ENCODE measurements around the gene RHEBL1. TPM values are rescaled to one million over a fixed set of nuclear protein-coding genes. Genes with fewer than 3 reads are reported as not detected.

The RHEBL1 gene
- total RNA-seq, 2 experiments from 2014 or later: 10.8 to 12.9 TPM

DNA sequence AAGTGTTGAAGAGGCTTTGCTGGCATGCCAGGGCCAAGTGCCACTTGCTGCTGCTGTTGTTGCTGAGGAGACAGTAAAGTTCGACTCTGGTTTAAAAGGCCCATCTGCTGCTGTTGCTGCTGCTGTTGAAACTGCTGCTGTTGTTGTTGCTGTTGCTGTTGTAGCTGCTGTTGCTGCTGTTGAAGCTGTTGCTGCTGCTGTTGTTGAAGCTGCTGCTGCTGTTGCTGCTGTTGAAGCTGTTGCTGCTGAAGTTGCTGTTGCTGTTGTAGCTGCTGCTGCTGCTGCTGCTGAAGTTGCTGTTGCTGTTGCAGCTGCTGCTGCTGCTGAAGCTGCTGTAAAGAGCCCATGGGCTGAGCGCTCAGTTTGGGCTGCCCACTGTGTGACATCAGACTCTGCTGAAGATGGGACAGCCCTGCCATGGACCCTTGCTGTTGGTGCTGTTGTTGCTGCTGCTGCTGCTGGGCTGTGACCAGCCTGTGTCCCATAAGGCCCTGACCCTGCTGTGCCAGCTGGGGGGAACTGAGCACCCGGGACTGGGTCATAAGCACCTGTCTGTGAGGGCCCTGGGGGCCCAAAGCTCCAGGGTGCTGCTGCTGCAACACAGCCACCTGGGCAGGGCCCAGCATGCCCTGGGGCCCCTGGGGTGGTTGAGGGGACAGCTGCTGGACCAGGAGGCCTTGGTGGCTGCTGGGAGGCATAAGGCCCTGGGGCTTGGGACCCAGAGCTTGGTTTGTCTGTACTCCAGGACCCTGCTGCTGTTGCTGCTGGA lies 36.9 kb downstream of the RHEBL1 start:
- POLR2A ChIA-PET: interaction anchor here (0.6 kb wide), 1 partner anchor 22 kb away, joined by 3 read pairs; no protein-coding TSS in a partner anchor

DNA sequence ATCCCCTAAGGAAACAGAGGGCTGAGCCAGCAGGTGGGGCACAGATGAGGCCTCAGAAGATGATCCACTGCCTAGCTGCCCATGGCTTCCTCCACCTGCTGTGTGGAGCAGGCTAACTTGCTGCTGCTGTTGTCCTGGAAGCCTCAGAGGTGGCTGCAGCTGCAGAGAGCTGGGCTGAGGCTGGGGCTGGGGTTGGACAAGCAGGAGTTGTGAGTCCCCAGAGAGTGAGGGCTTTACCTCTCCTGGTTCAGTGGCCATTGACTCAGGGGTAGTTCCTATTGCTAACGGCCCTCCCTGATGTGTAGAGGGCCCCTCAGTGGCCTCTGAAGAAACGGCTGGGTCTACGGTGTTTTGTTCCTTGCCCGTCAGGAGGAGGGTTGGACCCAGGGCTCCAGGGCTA lies 37.5 kb downstream of the RHEBL1 start:
- ChIA-PET CTCF (no interaction called here), POLR2A (no interaction called here)

More for the DNA sequence above, 36.9 kb downstream of the RHEBL1 start:
- CTCF ChIA-PET: interaction anchor here (0.6 to 1.1 kb wide), 2 partner anchors 10 to 11 kb away, joined by 4 read pairs; no protein-coding TSS in a partner anchor

DNA sequence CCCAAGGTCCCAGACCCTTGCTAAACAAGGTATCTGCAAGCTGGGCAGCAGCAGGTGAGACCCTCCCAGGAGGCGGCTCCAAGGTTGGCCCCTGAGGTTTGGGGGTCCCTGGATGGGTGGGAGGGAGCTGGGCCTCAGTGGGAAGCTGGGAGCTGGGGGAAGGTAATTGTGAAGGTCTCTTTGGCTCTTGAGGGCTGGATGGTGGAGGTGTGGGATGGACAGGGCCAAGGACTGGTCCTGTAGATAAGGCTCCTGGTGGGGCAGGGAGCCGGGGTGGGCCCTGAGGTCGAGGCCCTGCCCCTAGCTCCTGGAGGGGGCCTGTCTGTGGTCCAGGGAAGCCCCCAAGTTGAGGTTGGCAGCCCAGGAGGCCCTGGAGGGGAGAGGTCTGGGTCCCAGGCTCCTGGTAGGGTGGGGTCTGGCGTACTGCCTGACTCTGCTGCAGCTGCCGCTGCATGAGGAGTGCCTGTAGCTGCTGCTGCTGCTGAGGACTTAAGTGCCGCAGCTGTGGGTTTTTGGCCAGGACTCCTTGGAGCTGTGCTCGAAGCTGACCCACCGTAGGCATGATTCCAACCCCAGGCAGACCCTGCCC lies 38.1 kb downstream of the RHEBL1 start:
- ChIA-PET POLR2A (no interaction called here), CTCF (interaction anchor here (0.9 kb wide), 1 partner anchor 12 kb away, joined by 4 read pairs; no protein-coding TSS in a partner anchor)

DNA sequence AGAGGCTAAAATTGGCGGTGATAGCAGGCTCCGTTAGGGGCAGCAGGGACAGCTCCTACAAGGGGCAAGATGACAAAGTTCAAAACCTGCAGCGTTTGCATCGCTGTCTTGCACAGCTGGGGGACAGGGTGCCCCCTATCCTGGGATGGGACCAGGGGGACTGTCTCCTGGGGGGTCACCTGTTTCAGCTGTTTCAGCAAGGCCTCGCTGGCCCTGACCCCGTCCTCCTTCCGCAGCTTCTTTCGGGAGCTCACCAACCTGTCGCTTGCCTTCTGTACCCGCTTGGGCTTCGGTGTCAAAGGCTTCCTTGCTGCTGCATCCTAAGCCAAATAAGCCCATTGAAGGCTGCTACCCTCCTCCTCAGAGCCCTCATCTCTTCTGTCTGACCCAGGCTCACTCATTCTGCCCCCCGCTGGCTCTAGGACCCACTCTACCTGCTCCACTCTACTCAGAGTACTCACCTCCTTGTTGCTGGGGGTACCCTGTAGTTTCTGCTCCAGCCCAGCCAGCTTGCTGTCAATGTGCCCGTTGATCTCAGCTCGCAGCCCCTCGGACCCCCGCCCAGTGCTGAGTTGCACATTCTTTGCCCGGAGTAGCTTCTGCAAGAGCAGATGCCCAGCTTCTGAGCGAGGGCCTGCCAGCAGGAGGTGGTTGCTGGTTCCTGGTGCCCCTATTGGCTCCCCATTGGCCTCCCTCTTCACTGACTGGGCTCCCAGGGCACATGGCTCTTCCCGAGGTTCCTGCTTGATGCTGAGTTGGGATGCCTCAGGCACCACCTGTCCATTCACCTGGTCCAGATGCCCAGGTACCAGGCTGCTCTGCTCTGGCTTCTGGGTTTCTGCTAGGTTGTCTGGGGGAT lies 38.8 kb downstream of the RHEBL1 start:
- CTCF ChIA-PET: interaction anchor here (0.6 to 1.5 kb wide), 3 partner anchors 11 to 218 kb away, joined by 3 to 5 read pairs (median 4); no protein-coding TSS in a partner anchor
- POLR2A ChIA-PET: interaction anchor here (0.6 kb wide), 1 partner anchor 14 kb away, joined by 3 read pairs; no protein-coding TSS in a partner anchor

DNA sequence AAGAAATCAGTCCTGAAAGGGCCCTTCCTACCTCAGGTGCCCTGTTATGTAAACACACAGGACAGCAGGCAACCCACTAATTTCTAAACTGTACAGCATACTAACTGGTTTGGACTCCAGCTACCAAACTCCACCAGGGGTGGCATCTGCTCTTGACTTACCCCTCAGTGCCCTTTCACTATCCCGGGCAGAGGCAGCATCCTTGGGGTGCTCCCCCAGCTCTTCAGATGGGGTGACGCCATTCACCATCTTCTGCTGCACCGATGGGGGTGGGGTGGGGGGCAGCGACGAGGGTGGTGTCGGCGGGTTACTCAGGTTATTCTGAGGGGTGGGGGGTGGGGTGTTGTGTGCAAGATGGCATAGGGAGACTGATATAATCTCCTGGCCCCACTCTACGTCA lies 39.7 kb downstream of the RHEBL1 start:
- POLR2A ChIA-PET: interaction anchor here (0.6 to 0.7 kb wide), 2 partner anchors 8 to 654 kb away, joined by 3 read pairs; no protein-coding TSS in a partner anchor
- CTCF ChIA-PET: interaction anchor here (0.7 to 1.5 kb wide), 3 partner anchors 13 to 58 kb away, joined by 4 to 5 read pairs (median 4); no protein-coding TSS in a partner anchor

DNA sequence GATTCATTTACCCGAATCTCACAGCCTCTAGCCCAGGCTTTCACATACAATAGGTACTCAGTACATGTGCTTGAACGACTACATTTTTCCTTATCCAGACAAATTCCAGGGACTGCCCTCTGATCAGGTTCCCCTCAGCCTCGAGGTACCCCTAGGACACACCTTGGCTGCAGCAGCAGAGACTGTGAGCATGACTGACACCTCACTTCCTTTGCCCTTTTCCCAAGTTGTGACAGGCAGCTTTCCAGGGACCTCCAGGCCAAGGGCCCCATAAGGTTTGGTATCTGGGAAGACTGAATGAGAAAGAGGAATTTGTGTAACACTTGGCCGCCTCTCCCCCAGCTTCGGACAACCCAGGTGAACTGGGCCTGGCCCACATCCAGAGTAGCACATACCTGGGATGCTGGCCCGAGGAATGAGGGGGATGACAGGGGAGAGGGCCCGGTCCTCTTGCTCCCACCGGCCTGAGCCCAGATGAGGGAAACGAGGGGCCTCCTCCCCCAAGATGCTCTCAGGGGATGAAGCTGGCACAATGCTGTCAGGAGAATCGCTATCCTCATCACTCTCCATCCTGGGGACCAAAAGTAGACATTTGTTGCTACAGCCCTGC lies 41.0 kb downstream of the RHEBL1 start:
- POLR2A ChIA-PET: no interaction called here
- CTCF ChIA-PET: interaction anchor here (1.5 to 2.7 kb wide), 2 partner anchors 15 to 59 kb away, joined by 5 to 8 read pairs; no protein-coding TSS in a partner anchor

DNA sequence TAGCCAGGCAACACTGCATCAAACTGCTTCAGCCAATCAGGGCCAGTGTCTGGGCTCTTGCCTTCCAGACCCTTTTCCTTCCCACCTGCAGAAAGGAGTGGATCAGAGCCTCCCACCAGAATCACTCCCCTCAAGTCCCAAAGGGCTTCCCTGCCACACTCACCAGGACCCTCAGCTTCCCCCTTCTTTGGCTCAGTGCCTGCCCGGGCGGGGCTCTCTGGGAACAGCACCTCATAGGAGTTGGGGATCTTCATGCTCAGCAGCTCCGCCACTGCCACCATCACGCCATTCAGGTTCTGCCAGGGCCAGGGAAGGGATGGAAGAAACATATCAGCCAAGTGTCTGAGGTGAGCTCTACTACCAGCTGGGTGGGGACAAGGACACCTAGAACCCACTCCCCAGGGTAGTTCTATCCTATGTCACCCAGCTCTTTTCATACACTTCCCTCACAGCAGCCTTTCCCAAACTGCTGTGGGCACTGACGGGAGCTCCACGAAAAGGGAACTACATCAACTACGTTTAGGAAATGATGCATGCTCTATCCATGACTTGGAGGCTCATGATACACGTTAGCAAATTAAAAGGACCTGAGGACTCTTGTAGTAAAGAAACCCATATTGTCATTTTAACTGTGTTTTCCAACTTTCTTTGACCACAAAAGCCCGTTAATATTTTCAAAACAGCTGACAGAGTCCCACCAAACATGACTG lies 41.8 kb downstream of the RHEBL1 start:
- POLR2A ChIA-PET: no interaction called here
- CTCF ChIA-PET: interaction anchor here (2.7 kb wide), 1 partner anchor 16 kb away, joined by 8 read pairs; no protein-coding TSS in a partner anchor

DNA sequence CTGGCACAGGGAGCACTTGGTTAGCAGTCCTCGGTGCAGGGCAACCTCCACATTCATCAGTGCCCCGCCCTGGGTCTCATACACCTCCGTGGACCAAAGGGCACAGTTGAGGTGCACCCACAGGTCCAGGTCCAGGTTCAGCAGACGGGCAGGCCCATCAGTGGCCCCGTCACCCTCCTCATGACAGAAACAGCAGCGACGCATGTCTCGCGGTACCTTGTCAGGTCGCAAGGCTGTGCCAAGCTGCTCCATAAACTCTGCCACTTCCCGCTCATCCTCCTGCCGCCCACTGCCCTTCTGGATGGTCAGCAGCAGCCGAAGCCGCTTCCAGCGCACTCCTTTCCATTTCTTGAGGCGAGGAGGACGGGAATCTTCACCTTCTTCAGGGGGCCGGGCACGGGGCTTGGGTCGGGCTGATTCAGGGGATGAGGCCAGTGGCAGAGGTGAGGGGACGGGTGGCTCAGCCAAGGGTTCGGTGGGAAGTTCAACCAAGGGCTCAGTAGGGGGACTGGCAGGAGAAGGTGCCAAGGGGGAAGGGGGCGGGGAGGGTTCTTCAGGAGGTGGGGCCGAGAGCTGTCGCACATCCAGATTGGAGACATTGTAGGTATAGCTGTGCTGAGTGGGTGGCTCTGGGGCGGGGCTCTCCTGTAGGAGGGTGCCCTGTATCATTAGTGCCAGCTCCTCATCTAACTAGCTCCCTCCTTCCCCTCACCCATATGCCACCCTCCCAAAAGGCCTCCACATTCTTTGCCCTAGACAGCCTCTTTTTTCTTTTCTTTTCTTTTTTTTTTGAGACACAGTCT lies 42.9 kb downstream of the RHEBL1 start:
- ChIA-PET POLR2A (no interaction called here), CTCF (interaction anchor here (2.7 kb wide), 1 partner anchor 17 kb away, joined by 8 read pairs; no protein-coding TSS in a partner anchor)

DNA sequence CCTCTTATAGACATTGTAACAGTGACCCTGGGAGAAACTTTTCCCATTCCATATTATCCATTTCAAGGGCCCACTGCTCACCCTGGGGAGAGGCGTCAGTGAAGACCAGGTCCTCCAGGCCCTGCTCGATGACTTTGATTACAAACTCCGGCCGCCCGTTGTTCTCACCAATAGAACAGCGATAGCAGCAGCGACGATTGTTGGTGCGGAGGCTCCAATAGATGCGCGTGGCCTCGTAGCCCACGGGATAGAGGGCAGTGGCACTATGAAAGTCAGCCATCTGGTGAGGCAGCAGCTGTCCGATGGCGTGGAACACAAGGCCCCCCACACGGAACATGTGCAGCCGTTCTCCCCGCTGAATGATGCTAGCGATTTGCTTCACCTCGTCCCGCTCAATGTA lies 43.7 kb downstream of the RHEBL1 start:
- POLR2A ChIA-PET: no interaction called here
- CTCF ChIA-PET: no interaction called here

DNA sequence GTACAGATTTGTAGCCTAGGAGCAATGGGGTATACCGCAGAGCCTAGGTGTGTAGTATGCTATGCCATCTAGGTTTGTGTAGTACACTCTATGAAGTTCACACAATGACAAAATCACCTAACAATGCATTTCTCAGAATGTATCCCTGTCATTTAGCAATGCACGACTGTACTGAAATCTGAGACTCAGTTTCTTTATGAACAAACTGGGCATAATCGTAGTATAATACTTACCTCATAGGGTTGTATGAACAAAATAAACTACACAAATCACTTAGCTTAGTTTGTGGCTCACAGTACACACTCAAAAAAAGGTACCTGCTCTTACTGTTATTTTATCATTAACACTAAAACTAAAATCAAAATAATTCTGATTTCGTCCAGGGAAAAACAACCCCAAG lies 44.3 kb downstream of the RHEBL1 start:
- ChIA-PET POLR2A (no interaction called here), CTCF (no interaction called here)

DNA sequence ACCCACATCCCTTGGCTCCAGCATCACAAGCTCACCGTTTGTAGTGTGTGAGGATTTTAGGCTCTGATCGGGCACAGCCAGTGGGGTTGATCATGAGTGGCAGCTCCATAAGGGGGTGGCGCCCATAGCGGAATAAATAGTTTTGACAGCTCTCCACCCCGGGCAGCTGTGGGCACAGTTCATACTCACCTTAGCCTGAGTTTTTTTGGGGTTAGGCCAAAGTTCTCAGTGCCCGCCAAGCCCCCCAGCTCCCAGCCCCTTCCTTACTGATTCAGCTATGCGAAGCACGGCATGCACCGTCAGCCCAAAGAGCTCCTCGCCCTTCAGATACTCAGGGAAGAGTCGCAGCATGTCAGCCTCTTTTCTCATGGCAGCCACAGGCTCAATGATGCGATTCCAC lies 45.2 kb downstream of the RHEBL1 start:
- ChIA-PET CTCF (interaction anchor here (0.6 kb wide), 1 partner anchor 114 kb away, joined by 3 read pairs; no protein-coding TSS in a partner anchor), POLR2A (no interaction called here)

DNA sequence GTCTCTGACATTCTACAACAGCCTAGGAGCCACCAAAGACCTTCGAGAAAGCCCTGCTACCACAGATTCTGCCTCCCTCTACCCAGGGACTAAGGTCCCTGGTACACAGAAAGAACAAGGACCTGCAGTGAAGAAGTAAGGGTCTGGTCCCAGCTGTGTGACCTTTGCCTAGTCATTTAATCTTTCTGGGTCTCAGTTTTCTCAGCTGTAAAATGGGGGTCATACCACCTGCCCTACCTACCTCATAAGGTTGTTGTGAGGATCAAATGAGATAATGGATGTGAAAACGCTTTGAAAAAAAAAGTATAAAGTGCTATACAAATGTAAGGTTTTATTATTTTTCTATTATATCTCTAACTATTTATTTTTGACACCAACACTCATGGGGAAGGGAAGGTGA lies 46.0 kb downstream of the RHEBL1 start:
- ChIA-PET CTCF (no interaction called here), POLR2A (no interaction called here)

DNA sequence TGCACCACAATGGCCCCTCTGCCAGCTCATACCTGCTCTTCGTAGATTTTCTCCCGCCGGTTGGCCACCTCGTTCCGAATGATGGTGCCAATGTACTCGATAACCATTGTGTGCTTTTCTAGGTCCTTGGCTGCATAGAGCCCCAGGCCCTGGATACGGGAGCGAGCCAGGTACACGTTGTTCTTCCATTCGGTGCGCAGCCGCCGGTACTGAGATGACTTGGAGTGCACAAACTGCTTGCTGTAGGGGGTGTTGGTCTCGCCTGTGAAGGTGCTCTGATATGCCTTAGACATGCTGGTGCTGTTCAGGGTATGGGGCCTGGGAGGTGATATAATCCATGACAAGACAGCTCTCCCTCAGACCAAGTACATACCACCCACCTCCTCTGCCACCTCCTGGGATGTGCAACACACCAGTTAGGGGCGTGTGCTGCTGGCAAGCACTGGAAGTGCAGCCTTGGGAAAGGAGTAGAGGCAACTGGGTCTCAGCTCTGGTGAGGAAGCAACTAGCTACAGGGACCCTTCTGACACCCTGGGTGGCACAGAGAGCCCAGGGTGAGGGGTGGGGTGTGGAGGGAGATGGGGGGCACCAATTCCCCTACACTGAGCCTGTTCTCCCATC lies 47.1 kb downstream of the RHEBL1 start:
- ChIA-PET CTCF (interaction anchor here (0.6 to 1.5 kb wide), 4 partner anchors 11 to 108 kb away, joined by 3 to 4 read pairs (median 3); partner anchors contain the start of gene TUBA1B), POLR2A (no interaction called here)

DNA sequence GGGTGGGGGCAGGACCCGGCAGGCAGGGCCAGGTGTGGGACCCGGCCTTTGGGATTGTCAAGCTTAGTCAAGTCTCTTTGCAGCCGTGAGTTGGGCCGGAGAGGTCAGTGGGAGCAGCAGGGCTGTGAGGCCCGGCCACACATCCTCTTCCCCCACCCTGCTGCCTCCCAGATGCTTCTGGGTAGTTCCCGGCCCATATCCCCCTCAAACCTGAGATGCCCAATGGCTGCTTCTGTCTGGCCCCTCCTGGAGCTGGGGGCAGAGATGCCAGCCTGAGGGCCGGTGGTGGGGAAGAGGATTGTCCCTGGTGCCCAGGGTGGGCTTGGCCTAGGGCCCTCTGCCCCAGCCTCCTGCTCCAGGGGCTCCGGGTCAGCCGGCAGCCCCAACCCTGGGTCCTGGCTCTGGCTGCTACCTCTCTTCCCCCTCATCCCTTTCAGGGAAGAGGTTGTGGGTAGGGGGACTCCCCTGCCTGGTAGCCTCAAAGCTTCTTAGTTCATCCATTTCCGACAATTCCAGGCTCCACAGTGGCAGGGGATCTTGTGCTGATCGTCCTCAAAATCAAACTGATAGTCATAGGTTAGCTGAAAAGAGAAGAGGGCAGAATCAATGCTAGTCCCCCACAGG lies 48.4 kb downstream of the RHEBL1 start:
- CTCF ChIA-PET: interaction anchor here (1.5 kb wide), 1 partner anchor 109 kb away, joined by 3 read pairs; the partner anchor contains the start of gene TUBA1B
- POLR2A ChIA-PET: no interaction called here

DNA sequence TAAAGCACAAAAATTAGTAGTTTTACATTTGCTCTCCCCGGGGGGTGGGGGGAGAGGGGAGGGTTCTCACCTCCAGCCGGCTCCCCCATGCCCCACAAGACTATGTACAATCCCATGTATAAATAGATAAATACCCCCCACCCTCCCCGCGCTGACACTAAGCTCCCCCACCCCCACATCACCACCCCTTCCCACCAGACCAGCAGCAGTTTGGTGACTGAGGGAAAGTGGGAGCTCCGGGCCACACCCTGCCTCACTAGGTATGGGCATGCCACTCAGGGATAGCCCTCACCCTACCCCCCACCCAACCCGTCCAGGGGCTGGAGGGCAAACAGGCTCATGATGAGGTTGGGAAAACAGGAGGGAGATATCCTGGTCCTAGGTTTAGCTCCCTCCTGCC lies 49.3 kb downstream of the RHEBL1 start:
- ChIA-PET POLR2A (interaction anchor here (0.5 to 1.3 kb wide), 2 partner anchors 24 to 39 kb away, joined by 3 to 5 read pairs; no protein-coding TSS in a partner anchor), CTCF (interaction anchor here (0.6 to 1.9 kb wide), 15 partner anchors 11 to 167 kb away, joined by 3 to 10 read pairs (median 4); partner anchors contain the start of gene KMT2D)

Measured in activated CD8-positive, alpha-beta memory T cell treated with anti-CD3 and anti-CD28 coated beads for 36 hours (primary cell).